AG04449 (cell line): ENCODE measurements around the gene PRKAG2.

ENCODE experiments used
- CTCF ChIA-PET: fragments of 350-600 bp; formaldehyde crosslinking; extraction: SDS; loops from one replicate; lab custom pipeline; 2021; ENCODE audit warnings: antibody characterized with exemption; lab: Yijun Ruan, JAX
- POLR2A ChIA-PET: fragments of 400-600, 350-600 bp; formaldehyde crosslinking; extraction: SDS; loops from one replicate; lab custom pipeline; 2020; ENCODE audit warnings: antibody characterized with exemption, inconsistent platforms; lab: Yijun Ruan, JAX
- DNase-seq: peaks from one replicate; pipeline ENCODE4 v3.0.0-alpha.2; 2010; ENCODE audit warnings: low read depth, low spot score
- H3K4me3 ChIP-seq: 2 replicates; pipeline ENCODE4 v1.5.1; 2011; ENCODE audit warnings: low read depth, mild to moderate bottlenecking, control low read depth, low read length
- TF ChIP-seq, protein P1 (sequence below): IDR thresholded peaks from one replicate; pipeline ENCODE4 v1.5.1; 2011; ENCODE audit warnings: mild to moderate bottlenecking, moderate library complexity, low read length, control low read depth, inconsistent platforms; ENCODE audit not compliant: insufficient read depth; ENCODE audit errors: missing control alignments

The PRKAG2 gene

DNA sequence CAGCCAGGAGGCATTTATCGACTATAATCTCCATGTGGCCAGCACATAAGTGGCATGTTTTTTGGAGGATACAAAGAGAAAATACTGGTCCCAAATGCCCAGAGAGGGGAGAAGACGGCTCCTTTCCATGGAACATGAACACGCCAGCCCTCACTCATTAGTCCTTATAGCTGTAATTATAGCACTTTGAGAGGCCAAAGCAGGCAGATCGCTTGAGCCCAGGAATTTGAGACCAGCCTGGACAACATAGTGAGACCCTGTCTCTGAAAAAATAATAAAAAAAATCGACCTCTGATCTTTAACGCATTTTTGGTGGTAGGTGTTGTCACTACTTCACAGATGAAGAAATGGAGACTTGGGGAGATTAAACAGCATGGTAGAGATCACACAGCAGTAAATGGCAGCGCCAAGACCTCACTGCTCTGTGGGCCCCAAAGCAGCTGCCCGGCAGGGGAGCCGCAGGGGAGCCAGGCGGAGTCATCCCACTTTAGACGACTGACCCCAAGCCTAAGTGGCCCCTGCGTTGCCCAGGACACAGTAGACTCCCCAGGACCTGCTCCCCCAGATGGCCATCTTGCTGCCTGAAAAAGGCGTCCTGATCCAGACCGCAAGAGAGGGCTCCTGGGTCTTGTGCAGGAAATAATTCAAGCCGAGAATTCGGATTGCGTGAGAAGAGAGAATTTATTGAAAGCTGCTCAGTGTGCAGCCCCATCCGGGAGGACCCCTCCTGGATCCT, 21.2 kb upstream of the PRKAG2 start:
- TF ChIP-seq, protein P1, sequence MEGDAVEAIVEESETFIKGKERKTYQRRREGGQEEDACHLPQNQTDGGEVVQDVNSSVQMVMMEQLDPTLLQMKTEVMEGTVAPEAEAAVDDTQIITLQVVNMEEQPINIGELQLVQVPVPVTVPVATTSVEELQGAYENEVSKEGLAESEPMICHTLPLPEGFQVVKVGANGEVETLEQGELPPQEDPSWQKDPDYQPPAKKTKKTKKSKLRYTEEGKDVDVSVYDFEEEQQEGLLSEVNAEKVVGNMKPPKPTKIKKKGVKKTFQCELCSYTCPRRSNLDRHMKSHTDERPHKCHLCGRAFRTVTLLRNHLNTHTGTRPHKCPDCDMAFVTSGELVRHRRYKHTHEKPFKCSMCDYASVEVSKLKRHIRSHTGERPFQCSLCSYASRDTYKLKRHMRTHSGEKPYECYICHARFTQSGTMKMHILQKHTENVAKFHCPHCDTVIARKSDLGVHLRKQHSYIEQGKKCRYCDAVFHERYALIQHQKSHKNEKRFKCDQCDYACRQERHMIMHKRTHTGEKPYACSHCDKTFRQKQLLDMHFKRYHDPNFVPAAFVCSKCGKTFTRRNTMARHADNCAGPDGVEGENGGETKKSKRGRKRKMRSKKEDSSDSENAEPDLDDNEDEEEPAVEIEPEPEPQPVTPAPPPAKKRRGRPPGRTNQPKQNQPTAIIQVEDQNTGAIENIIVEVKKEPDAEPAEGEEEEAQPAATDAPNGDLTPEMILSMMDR = no peak
- ChIA-PET POLR2A (no interaction called here), CTCF (no interaction called here)
- no peak overlapping the region for H3K4me3 ChIP-seq
- no peak for DNase-seq

DNA sequence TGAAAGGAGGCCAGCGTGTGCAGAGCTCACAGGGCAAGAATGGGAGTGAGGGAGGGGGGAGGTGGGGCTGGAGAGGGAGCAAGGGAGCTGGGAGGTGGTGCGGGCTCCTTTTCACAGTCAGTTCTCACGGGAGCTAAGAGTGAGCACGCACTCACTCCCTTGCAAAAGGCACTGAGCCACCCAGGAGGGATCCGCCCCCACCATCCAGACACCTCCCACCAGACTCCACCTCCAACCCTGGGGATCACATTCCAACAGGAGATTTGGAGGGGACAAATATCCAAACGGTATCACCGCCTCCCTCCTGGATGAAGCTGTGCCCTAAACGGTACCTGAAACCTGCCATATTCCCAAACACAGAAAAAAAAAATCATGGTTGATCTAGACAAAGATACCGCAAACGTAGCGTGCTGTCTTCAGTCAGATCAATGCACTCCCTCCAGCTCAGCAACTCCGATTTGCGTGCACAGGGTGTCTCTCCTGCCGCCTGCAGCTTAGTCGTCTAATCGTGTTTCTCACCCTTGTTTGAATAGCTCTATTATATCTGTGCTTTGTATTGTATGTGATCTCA, 20.3 kb upstream of the PRKAG2 start:
- POLR2A ChIA-PET = no interaction called here
- TF ChIP-seq, protein P1 = no peak
- no peak for DNase-seq
- CTCF ChIA-PET = no interaction called here
- H3K4me3 ChIP-seq = no peak overlapping the region

DNA sequence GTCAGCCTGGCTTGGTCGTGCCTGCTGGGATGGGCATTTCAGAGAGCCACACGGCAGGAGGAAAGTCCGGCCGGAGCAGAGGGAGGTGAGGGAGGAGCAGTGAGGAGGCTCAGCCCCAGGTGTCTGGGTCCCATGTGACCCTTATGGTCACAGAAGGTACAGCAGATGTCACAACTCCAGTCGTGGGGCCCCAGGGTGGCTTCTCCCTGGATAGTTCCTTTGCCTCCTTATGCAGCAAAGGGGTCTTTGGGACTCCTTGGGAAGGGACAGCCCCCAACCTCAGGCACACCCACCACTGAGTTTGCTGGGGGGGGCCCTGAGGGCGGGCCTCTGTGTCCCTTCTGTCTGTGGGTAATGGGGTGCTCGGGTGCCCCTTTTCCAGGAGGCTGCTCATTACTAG, 19.6 kb upstream of the PRKAG2 start:
- ChIA-PET POLR2A (no interaction called here), CTCF (no interaction called here)
- DNase-seq = no peak
- no peak overlapping the region for H3K4me3 ChIP-seq
- TF ChIP-seq, protein P1 = no peak

DNA sequence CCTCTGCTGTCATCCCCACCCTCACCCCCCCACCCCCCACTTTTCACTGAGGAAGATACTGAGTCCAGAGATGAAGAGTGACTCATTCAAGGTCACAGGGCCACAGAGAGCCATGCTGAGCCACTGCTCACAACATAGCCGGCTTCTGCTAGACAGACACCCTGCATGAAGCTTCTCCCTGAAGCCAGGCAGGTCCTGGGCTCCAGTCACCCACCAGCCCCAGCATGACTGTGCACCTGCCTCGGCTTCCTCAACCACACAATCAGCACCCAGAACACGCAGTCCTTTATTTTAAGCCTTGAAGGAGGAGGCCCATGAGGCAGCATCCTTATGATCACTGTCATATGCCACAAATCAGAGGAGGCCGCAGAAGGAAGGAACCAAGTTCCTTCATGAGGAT, 19.2 kb upstream of the PRKAG2 start:
- no peak overlapping the region for H3K4me3 ChIP-seq
- TF ChIP-seq, protein P1 = no peak
- ChIA-PET POLR2A (no interaction called here), CTCF (no interaction called here)
- no peak for DNase-seq

DNA sequence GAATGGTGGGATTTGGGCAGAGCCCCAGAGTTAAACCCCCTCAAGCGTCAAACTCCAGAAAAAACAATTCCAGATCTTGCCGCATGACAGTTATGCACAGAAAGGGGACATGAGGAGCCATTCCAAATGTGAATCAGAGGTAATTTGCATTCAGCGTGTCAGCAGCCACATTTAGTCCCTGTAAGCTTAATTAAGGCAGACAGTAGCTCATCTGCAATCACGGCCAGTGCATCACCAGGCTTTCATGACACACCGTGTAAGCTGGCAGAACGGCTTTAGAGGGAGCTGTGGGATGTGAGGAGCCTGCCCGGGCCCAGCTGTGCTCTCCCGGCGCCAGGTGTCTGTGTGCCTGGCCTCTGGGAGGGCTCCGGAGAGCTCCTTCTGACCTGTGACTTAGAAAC, 18.7 kb upstream of the PRKAG2 start:
- no peak overlapping the region for H3K4me3 ChIP-seq
- POLR2A ChIA-PET = no interaction called here
- no peak for DNase-seq
- TF ChIP-seq, protein P1 = no peak
- CTCF ChIA-PET = no interaction called here

DNA sequence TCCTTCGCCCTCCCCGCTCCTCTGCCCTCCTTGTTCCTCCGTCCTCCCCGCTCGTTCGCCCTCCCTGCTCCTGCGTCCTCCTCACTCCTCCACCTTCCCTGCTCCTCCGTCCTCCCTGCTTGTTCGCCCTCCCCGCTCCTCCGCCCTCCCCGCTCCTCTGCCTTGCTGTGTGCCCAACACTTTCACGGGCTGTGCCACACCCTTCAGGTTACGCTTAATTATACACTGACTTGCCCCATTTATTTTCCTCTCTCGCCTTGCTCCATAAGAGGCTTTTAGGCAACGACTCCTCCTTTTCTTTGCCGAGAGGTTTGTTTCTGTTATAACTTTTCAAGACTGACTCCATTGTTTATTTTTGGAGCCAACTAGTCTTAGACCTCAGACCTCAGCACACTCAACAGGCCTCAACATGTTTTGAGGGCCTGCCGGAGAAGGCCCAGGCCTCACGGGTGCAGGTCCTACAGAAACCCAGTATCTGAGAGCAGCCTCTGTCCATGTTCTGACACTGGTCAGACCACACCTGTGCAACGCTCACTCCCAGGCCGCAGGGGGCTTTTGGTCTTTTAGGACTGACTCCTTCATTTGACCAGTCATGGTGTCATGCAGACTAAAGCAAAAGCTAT, 18.2 kb upstream of the PRKAG2 start:
- H3K4me3 ChIP-seq = no peak overlapping the region
- TF ChIP-seq, protein P1 = no peak
- ChIA-PET CTCF (no interaction called here), POLR2A (no interaction called here)
- no peak for DNase-seq
